ENCODE results near the gene LPCAT1.

The LPCAT1 gene

GRCh38 chr5:1474183-1474839 is 49.4 kb downstream of the LPCAT1 start:
- no peaks in the 10 kb centered on the region for H3K9me3 ChIP-seq (ENCODE audit: insufficient read depth, low read length)
- H3K4me3 ChIP-seq (ENCODE audit: insufficient read length, low read depth), result no peak overlapping the region
- H3K36me3 ChIP-seq (ENCODE audit: insufficient read depth, insufficient read length, low read length), result peaks cover 95% of the 10 kb centered on the region
- TF ChIP-seq ZNF274 (IDR thresholded peaks at IDR 0.05; ENCODE audit: low read depth, low read length) (no peak), SUZ12 (IDR thresholded peaks at IDR 0.05; ENCODE audit: extremely low read depth, insufficient read depth, insufficient read length) (no peak), YY1 (IDR thresholded peaks at IDR 0.05; ENCODE audit: insufficient read depth, insufficient read length) (no peak)
- no peaks in the 10 kb centered on the region for H3K27me3 ChIP-seq (ENCODE audit: insufficient read depth, insufficient read length)
- peaks cover 4% of the 10 kb centered on the region for H3K4me1 ChIP-seq (ENCODE audit: insufficient read depth, insufficient read length)
- DNase-seq (ENCODE audit: low read depth, low spot score), result no peak
- no peak overlapping the region for H3K9ac ChIP-seq (ENCODE audit: insufficient read length, low read depth)

GRCh38 chr5:1473746-1474145 is 50.0 kb downstream of the LPCAT1 start:
- H3K4me1 ChIP-seq (ENCODE audit: insufficient read depth, insufficient read length), result peaks cover 8% of the 10 kb centered on the region
- H3K9me3 ChIP-seq (ENCODE audit: insufficient read depth, low read length), result no peaks in the 10 kb centered on the region
- no peak overlapping the region for H3K9ac ChIP-seq (ENCODE audit: insufficient read length, low read depth)
- DNase-seq (ENCODE audit: low read depth, low spot score), result no peak
- no peak overlapping the region for H3K4me3 ChIP-seq (ENCODE audit: insufficient read length, low read depth)
- peaks cover 94% of the 10 kb centered on the region for H3K36me3 ChIP-seq (ENCODE audit: insufficient read depth, insufficient read length, low read length)
- TF ChIP-seq YY1 (IDR thresholded peaks at IDR 0.05; ENCODE audit: insufficient read depth, insufficient read length) (no peak), SUZ12 (IDR thresholded peaks at IDR 0.05; ENCODE audit: extremely low read depth, insufficient read depth, insufficient read length) (no peak)
- no peaks in the 10 kb centered on the region for H3K27me3 ChIP-seq (ENCODE audit: insufficient read depth, insufficient read length)

- Histone ChIP-seq H3K27me3 (ENCODE audit: insufficient read depth, insufficient read length) (no peaks in the 10 kb centered on the region), H3K36me3 (ENCODE audit: insufficient read depth, insufficient read length, low read length) (peaks cover 94% of the 10 kb centered on the region)
- no peak for TF ChIP-seq YY1 (IDR thresholded peaks at IDR 0.05; ENCODE audit: insufficient read depth, insufficient read length)
- no peak for TF ChIP-seq ZNF274 (IDR thresholded peaks at IDR 0.05; ENCODE audit: low read depth, low read length)
- TF ChIP-seq SUZ12 (IDR thresholded peaks at IDR 0.05; ENCODE audit: extremely low read depth, insufficient read depth, insufficient read length), result no peak
Measured at GRCh38 chr5:1472964-1473628, 50.7 kb downstream of the LPCAT1 start.

GRCh38 chr5:1471997-1472963 is 51.5 kb downstream of the LPCAT1 start:
- Histone ChIP-seq H3K36me3 (ENCODE audit: insufficient read depth, insufficient read length, low read length) (peaks cover 96% of the 10 kb centered on the region), H3K27me3 (ENCODE audit: insufficient read depth, insufficient read length) (no peaks in the 10 kb centered on the region), H3K4me3 (ENCODE audit: insufficient read length, low read depth) (no peak overlapping the region), H3K9ac (ENCODE audit: insufficient read length, low read depth) (no peak overlapping the region), H3K4me1 (ENCODE audit: insufficient read depth, insufficient read length) (peaks cover 11% of the 10 kb centered on the region), H3K9me3 (ENCODE audit: insufficient read depth, low read length) (no peaks in the 10 kb centered on the region)
- TF ChIP-seq YY1 (IDR thresholded peaks at IDR 0.05; ENCODE audit: insufficient read depth, insufficient read length) (no peak), SUZ12 (IDR thresholded peaks at IDR 0.05; ENCODE audit: extremely low read depth, insufficient read depth, insufficient read length) (no peak), ZNF274 (IDR thresholded peaks at IDR 0.05; ENCODE audit: low read depth, low read length) (no peak)
- no peak for DNase-seq (ENCODE audit: low read depth, low spot score)

More at GRCh38 chr5:1472964-1473628, 50.7 kb downstream of the LPCAT1 start:
- H3K4me3 ChIP-seq (ENCODE audit: insufficient read length, low read depth), result no peak overlapping the region
- H3K9me3 ChIP-seq (ENCODE audit: insufficient read depth, low read length), result no peaks in the 10 kb centered on the region
- DNase-seq (ENCODE audit: low read depth, low spot score), result no peak
- no peak overlapping the region for H3K9ac ChIP-seq (ENCODE audit: insufficient read length, low read depth)
- peaks cover 8% of the 10 kb centered on the region for H3K4me1 ChIP-seq (ENCODE audit: insufficient read depth, insufficient read length)

DNA sequence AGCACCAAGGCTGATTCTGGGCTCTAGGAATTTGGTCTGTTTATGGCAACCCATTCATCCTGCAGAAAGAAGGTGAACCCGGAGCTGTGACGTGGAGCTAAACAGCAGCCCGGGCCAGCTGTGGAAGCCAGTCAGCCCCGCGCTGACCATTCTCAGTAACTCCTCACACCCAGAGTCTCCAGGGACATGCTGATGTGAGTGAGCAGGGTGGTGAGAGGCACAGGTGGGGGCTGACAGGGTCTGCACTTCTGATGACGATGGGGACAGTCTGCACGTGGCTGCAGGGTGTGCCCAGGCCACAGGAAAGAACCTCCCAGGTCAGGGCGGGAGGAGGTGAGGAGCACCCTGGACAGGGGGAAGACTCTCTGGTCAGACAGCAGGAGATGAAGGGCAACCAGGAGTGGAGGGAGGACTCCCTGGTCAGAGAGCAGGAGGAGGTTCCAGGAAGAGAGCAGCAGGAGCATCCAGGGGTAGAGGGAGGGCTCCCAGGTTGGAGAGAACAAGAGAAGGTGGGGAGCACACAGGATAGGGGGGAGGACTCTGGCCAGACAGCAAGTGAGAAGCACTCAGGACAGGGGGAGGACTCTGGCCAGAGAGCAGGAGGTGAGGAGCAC is 52.4 kb downstream of the LPCAT1 start:
- Histone ChIP-seq H3K27me3 (ENCODE audit: insufficient read depth, insufficient read length) (no peaks in the 10 kb centered on the region), H3K9me3 (ENCODE audit: insufficient read depth, low read length) (no peaks in the 10 kb centered on the region)

DNA sequence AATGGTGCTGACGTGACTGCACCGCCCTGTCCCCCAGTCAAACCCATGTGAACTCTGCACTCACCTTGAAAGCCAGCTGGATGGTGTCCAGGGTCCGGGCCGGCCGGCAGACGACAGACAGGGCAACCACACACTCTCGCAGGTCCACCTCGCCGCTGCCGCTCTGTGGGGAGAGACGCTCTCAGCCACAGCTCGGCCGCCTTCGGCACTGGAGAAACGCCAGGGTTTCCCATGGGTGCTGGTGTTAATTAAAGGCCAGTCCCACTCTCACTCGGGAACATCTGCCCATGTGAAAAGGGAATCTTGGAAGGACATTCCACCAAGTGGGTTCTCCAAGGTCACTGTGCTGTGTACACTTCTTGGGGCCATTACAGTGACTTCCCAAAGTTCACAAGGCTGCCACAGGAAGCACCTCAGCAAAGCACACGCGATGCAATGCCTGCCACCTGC is 53.0 kb downstream of the LPCAT1 start:
- no peaks in the 10 kb centered on the region for H3K27me3 ChIP-seq (ENCODE audit: insufficient read depth, insufficient read length)
- peaks cover 10% of the 10 kb centered on the region for H3K4me1 ChIP-seq (ENCODE audit: insufficient read depth, insufficient read length)
- peaks cover 96% of the 10 kb centered on the region for H3K36me3 ChIP-seq (ENCODE audit: insufficient read depth, insufficient read length, low read length)
- no peaks in the 10 kb centered on the region for H3K9me3 ChIP-seq (ENCODE audit: insufficient read depth, low read length)
- DNase-seq (ENCODE audit: low read depth, low spot score), result no peak
- H3K4me3 ChIP-seq (ENCODE audit: insufficient read length, low read depth), result no peak overlapping the region
- H3K9ac ChIP-seq (ENCODE audit: insufficient read length, low read depth), result no peak overlapping the region
- TF ChIP-seq YY1 (IDR thresholded peaks at IDR 0.05; ENCODE audit: insufficient read depth, insufficient read length) (no peak), SUZ12 (IDR thresholded peaks at IDR 0.05; ENCODE audit: extremely low read depth, insufficient read depth, insufficient read length) (no peak), ZNF274 (IDR thresholded peaks at IDR 0.05; ENCODE audit: low read depth, low read length) (no peak)

More for the DNA sequence above, 52.4 kb downstream of the LPCAT1 start:
- Histone ChIP-seq H3K36me3 (ENCODE audit: insufficient read depth, insufficient read length, low read length) (peaks cover 96% of the 10 kb centered on the region), H3K4me1 (ENCODE audit: insufficient read depth, insufficient read length) (peaks cover 8% of the 10 kb centered on the region), H3K4me3 (ENCODE audit: insufficient read length, low read depth) (no peak overlapping the region), H3K9ac (ENCODE audit: insufficient read length, low read depth) (no peak overlapping the region)
- no peak for DNase-seq (ENCODE audit: low read depth, low spot score)
- TF ChIP-seq SUZ12 (IDR thresholded peaks at IDR 0.05; ENCODE audit: extremely low read depth, insufficient read depth, insufficient read length) (no peak), YY1 (IDR thresholded peaks at IDR 0.05; ENCODE audit: insufficient read depth, insufficient read length) (no peak), ZNF274 (IDR thresholded peaks at IDR 0.05; ENCODE audit: low read depth, low read length) (no peak)
